Sigmoid colon (tissue), 7 donors: Measurements from ENCODE around the gene ABHD3. TPM values are rescaled to one million over a fixed set of nuclear protein-coding genes. Genes with fewer than 3 reads are reported as not detected.

Experiments used
- DNase-seq: peaks from one replicate; pipeline ENCODE4 v3.0.0-alpha.2; 2019
- H3K27ac ChIP-seq, 4 donors: fragments of 200-600 bp; sonication (generic); one replicate each; pipeline ENCODE4 v1.5.1; 2016 to 2019; ENCODE audit warnings: mild to moderate bottlenecking in 1 of 4
- H3K27me3 ChIP-seq, 3 donors: fragments of 200-600 bp; sonication (generic); one replicate each; pipeline ENCODE4 v1.5.1; 2019; ENCODE audit warnings: mild to moderate bottlenecking in 1 of 3
- H3K36me3 ChIP-seq, 4 donors: fragments of 200-600 bp; sonication (generic); one replicate each; pipeline ENCODE4 v1.5.1; 2016 to 2019
- H3K4me1 ChIP-seq, 4 donors: fragments of 200-600 bp; sonication (generic); one replicate each; pipeline ENCODE4 v1.5.1; 2017 to 2019
- H3K4me3 ChIP-seq, 4 donors: fragments of 200-600 bp; sonication (generic); one replicate each; pipeline ENCODE4 v1.5.1; 2017 to 2019; ENCODE audit warnings: mild to moderate bottlenecking in 2 of 4, moderate library complexity in 1 of 4
- H3K9me3 ChIP-seq, 4 donors: fragments of 200-600 bp in 3 of 4; sonication (generic) in 3 of 4; one replicate each; pipeline versions ENCODE4 v1.5.1 to v1.6.1; 2013 to 2019
- EP300 ChIP-seq, 4 donors: sonication (generic); formaldehyde crosslinking; IDR thresholded peaks; one replicate each; pipeline ENCODE4 v1.6.1; 2017; ENCODE audit warnings: antibody characterized with exemption in 4 of 4
- POLR2A ChIP-seq, 2 donors: fragments of 450-650 bp; IDR thresholded peaks; one replicate each; pipeline ENCODE4 v1.6.1; 2016; ENCODE audit warnings: antibody characterized with exemption in 2 of 2, mild to moderate bottlenecking in 2 of 2, moderate library complexity in 2 of 2
- POLR2AphosphoS5 ChIP-seq, 4 donors: sonication (generic); formaldehyde crosslinking; IDR thresholded peaks; one replicate each; pipeline ENCODE4 v1.6.1; 2017; ENCODE audit warnings: antibody characterized with exemption in 4 of 4
- WGBS, 2 donors: extraction: QIAGEN DNeasy Blood & Tissue Kit; methylation state at CpG; one replicate each; pipeline ENCODE4 v1.1.7; 2013; 5-methylcytosine and 5-hydroxymethylcytosine counted together
- intact Hi-C: fragments of 100-400 bp; cut with DNase I; formaldehyde crosslinking; loops from one replicate; pipeline ENCODE4 v1.15.1; 2023
- polyA plus RNA-seq, 3 donors: library from polyadenylated mRNA; stranded (reverse); fragments of 200-250 nt; gene quantifications; one replicate each; pipeline ENCODE4 v1.2.3, GENCODE V29; 2013
- total RNA-seq, 4 donors: library from RNA; depleted of rRNA; stranded (reverse); fragments of >200 nt; gene quantifications; one replicate each; pipeline ENCODE4 v1.1.0, GENCODE V29; 2016
- TF ChIP-seq, protein P1 (sequence below), 4 experiments: fragments of 450-650 bp in 3 of 4; fragments of 200-600 bp in 1 of 4; IDR thresholded peaks; one replicate each; pipeline ENCODE4 v1.5.1; 2016 to 2019; ENCODE audit warnings: antibody characterized with exemption in 4 of 4, mild to moderate bottlenecking in 3 of 4, moderate library complexity in 2 of 4
- donor health status: healthy with polysubstance abuse.
- donor health status: Bipolar disorder and iron deficiency.
- donor health status: healthy.

The ABHD3 gene
- total and polyA plus RNA-seq, 7 donors, result 7.2 to 72.8 (median 11.7) TPM

DNA sequence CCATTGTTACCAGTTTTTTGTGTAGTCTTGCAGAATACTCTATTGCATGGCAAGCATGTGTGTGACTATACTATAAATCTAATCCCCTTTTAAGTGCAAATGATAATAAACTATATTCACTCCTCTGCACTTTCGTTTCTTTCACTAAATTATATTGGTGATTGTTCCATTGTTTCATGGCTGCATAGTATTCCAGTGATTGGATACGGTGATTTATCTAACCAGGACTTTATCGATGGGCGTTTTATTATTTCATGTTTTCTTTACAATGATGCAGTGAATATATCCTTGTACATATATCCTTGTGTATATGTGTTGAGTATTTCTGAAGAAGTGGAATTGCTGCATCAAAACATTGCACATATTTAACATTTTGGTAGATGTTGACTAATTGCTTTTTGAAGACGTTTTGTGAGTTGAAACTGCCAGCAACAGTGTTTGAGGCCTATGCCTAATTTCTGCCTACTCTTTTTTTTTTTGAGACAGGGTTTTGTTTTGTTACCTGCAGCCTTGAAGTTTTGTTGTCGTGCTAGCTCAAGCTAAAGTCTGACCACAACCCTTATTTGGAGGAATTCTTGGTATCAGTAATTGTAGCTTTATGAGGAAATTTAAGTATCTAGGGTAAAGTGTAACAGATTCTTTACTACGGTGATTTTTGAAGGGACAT, 38.7 kb upstream of the ABHD3 start:
- H3K36me3 ChIP-seq, result no peaks in the 10 kb centered on the region
- H3K9me3 ChIP-seq, result no peaks in the 10 kb centered on the region
- H3K27me3 ChIP-seq, result no peaks in the 10 kb centered on the region
- 82 to 85% methylated on average over 7 of the region's 7 CpGs for WGBS, 2 donors
- intact Hi-C loops, result loop anchor here (5.0 to 10.0 kb wide), 2 partner anchors 58 to 89 kb away; no protein-coding TSS in a partner anchor
- DNase-seq, result no peak
- H3K27ac ChIP-seq, result no peak overlapping the region
- H3K4me1 ChIP-seq, result peaks cover 0 to 32% (median 18%) of the 10 kb centered on the region in 4 donors
- H3K4me3 ChIP-seq, result no peak overlapping the region
- TF ChIP-seq, protein P1, sequence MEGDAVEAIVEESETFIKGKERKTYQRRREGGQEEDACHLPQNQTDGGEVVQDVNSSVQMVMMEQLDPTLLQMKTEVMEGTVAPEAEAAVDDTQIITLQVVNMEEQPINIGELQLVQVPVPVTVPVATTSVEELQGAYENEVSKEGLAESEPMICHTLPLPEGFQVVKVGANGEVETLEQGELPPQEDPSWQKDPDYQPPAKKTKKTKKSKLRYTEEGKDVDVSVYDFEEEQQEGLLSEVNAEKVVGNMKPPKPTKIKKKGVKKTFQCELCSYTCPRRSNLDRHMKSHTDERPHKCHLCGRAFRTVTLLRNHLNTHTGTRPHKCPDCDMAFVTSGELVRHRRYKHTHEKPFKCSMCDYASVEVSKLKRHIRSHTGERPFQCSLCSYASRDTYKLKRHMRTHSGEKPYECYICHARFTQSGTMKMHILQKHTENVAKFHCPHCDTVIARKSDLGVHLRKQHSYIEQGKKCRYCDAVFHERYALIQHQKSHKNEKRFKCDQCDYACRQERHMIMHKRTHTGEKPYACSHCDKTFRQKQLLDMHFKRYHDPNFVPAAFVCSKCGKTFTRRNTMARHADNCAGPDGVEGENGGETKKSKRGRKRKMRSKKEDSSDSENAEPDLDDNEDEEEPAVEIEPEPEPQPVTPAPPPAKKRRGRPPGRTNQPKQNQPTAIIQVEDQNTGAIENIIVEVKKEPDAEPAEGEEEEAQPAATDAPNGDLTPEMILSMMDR (IDR thresholded peaks at IDR 0.05), result no peak
- TF ChIP-seq EP300 (IDR thresholded peaks at IDR 0.05), result no peak

DNA sequence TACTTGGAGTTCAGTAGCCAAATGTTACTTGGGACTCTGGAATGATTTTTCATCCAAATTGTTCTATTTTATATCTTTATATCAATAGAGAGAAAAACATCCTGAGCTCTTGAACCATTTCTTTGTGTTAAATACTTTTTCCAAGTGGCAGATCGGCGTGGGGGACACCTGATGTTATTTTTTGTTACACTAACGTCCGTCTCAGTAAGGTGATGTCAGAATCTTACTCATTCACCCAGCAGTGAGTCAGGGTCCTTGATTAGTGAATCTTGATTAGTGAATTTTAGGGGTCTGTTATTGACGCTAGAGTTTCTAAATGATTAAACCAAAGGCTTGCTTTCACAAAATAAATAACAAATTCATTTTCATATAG, 37.7 kb upstream of the ABHD3 start:
- no peaks in the 10 kb centered on the region for H3K36me3 ChIP-seq
- DNase-seq, result no peak
- H3K4me1 ChIP-seq, result peaks cover 0 to 26% (median 16%) of the 10 kb centered on the region in 4 donors
- intact Hi-C loops, result loop anchor here (5.0 to 10.0 kb wide), 2 partner anchors 58 to 90 kb away; no protein-coding TSS in a partner anchor
- H3K27ac ChIP-seq, result peak overlapping the region in 1 of 4 donors; percentile 99
- H3K27me3 ChIP-seq, result no peaks in the 10 kb centered on the region
- H3K4me3 ChIP-seq, result peak overlapping the region in 3 of 4 donors; percentile 84 to 97 (median 87)
- WGBS, 2 donors, result 77 to 81% methylated on average over 5 of the region's 5 CpGs
- H3K9me3 ChIP-seq, result no peaks in the 10 kb centered on the region
- TF ChIP-seq, protein P1 (IDR thresholded peaks at IDR 0.05), result no peak
- TF ChIP-seq POLR2A (IDR thresholded peaks at IDR 0.05), result no peak
- TF ChIP-seq POLR2AphosphoS5 (IDR thresholded peaks at IDR 0.05), result no peak
- no peak for TF ChIP-seq EP300 (IDR thresholded peaks at IDR 0.05)

DNA sequence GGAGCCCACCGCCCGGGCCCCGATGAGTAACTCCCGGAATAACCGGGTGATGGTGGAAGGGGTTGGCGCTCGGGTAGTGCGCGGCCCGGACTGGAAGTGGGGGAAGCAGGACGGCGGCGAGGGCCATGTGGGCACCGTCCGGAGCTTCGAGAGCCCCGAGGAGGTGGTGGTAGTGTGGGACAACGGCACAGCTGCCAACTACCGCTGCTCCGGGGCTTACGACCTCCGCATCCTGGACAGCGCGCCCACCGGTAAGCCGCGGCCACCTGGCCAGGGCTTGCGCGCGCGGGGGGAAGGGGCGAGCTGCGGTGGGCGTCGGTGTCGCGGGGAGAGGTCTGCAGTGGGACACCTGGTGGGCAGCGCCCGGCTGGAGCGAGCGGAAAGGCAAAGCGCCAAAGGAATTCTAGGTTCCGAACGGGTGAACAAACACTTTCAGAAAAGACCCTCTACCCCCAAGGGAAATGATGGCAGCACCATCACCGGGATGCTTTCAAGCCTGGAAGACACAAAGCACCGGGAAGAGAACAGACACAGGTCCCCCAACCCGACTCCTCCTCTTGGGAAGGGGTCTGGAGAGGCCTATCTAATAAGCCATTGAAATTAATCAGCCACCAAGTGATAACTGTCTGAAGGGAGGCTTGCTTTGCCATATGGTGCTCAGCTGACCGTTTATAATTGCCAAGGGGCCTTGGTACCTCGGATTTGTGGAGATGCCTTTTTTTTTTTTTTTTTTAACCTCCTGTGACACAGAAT, 37.2 kb upstream of the ABHD3 start:
- no peak for TF ChIP-seq POLR2A (IDR thresholded peaks at IDR 0.05)
- no peak for TF ChIP-seq POLR2AphosphoS5 (IDR thresholded peaks at IDR 0.05)
- TF ChIP-seq, protein P1 (IDR thresholded peaks at IDR 0.05), result no peak
- TF ChIP-seq EP300 (IDR thresholded peaks at IDR 0.05), result no peak
- Histone ChIP-seq H3K9me3 (no peaks in the 10 kb centered on the region), H3K36me3 (no peaks in the 10 kb centered on the region), H3K27ac (peak overlapping the region; percentile 92 to 99 (median 99)), H3K4me1 (peaks cover 0 to 21% (median 13%) of the 10 kb centered on the region in 4 donors), H3K27me3 (no peaks in the 10 kb centered on the region), H3K4me3 (peak overlapping the region; percentile 84 to 97 (median 88))
- WGBS, 2 donors, result 1 to 2% methylated on average over 49 of the region's 49 CpGs
- intact Hi-C loops, result loop anchor here (2.0 to 10.0 kb wide), 5 partner anchors 57 to 629 kb away; partner anchors contain the start of genes ESCO1 and SNRPD1
- peak; percentile 78 for DNase-seq

DNA sequence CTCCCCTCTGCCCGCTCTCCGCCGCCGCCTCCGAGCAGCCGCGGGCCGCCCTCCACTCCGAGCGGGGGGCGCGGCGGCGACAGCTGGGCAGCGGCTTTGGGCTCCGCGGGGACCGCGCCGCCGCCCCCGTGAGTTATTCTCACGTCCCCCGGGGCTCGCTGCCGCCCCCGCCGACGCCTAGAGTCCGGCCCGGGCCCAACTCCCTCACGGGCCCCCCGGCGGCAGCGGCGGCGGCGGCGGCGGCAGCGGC, 36.7 kb upstream of the ABHD3 start:
- TF ChIP-seq, protein P1 (IDR thresholded peaks at IDR 0.05), result no peak
- TF ChIP-seq EP300 (IDR thresholded peaks at IDR 0.05) (no peak), POLR2AphosphoS5 (IDR thresholded peaks at IDR 0.05) (no peak), POLR2A (IDR thresholded peaks at IDR 0.05) (no peak)
- peak overlapping the region; percentile 84 to 97 (median 88) for H3K4me3 ChIP-seq
- H3K27ac ChIP-seq, result peak overlapping the region; percentile 92 to 99 (median 99)
- 1% methylated on average over 41 of the region's 41 CpGs for WGBS, 2 donors
- intact Hi-C loops, result loop anchor here (2.0 to 10.0 kb wide), 5 partner anchors 56 to 628 kb away; partner anchors contain the start of genes ESCO1 and SNRPD1
- H3K27me3 ChIP-seq, result no peaks in the 10 kb centered on the region
- no peak for DNase-seq
- peaks cover 0 to 19% (median 12%) of the 10 kb centered on the region in 4 donors for H3K4me1 ChIP-seq
- H3K36me3 ChIP-seq, result no peaks in the 10 kb centered on the region
- no peaks in the 10 kb centered on the region for H3K9me3 ChIP-seq
